Sigmoid colon (tissue), 4 donors: ENCODE data around the gene FBXW11.

Source experiments
- EP300 ChIP-seq, 4 donors: sonication (generic); formaldehyde crosslinking; IDR thresholded peaks; one replicate each; pipeline ENCODE4 v1.6.1; 2017; ENCODE audit warnings: antibody characterized with exemption in 4 of 4
- POLR2A ChIP-seq, 2 donors: fragments of 450-650 bp; IDR thresholded peaks; one replicate each; pipeline ENCODE4 v1.6.1; 2016; ENCODE audit warnings: antibody characterized with exemption in 2 of 2, mild to moderate bottlenecking in 2 of 2, moderate library complexity in 2 of 2
- POLR2AphosphoS5 ChIP-seq, 4 donors: sonication (generic); formaldehyde crosslinking; IDR thresholded peaks; one replicate each; pipeline ENCODE4 v1.6.1; 2017; ENCODE audit warnings: antibody characterized with exemption in 4 of 4
- TF ChIP-seq, protein P1 (sequence below), 4 experiments: fragments of 450-650 bp in 3 of 4; fragments of 200-600 bp in 1 of 4; IDR thresholded peaks; one replicate each; pipeline ENCODE4 v1.5.1; 2016 to 2019; ENCODE audit warnings: antibody characterized with exemption in 4 of 4, mild to moderate bottlenecking in 3 of 4, moderate library complexity in 2 of 4

- TF ChIP-seq, protein P1, sequence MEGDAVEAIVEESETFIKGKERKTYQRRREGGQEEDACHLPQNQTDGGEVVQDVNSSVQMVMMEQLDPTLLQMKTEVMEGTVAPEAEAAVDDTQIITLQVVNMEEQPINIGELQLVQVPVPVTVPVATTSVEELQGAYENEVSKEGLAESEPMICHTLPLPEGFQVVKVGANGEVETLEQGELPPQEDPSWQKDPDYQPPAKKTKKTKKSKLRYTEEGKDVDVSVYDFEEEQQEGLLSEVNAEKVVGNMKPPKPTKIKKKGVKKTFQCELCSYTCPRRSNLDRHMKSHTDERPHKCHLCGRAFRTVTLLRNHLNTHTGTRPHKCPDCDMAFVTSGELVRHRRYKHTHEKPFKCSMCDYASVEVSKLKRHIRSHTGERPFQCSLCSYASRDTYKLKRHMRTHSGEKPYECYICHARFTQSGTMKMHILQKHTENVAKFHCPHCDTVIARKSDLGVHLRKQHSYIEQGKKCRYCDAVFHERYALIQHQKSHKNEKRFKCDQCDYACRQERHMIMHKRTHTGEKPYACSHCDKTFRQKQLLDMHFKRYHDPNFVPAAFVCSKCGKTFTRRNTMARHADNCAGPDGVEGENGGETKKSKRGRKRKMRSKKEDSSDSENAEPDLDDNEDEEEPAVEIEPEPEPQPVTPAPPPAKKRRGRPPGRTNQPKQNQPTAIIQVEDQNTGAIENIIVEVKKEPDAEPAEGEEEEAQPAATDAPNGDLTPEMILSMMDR (IDR thresholded peaks at IDR 0.05) = no peak
- no peak for TF ChIP-seq EP300 (IDR thresholded peaks at IDR 0.05)
- TF ChIP-seq POLR2AphosphoS5 (IDR thresholded peaks at IDR 0.05) = no peak
- no peak for TF ChIP-seq POLR2A (IDR thresholded peaks at IDR 0.05)
These were observed 149.0 kb downstream of the FBXW11 start for GRCh38 chr5:171857489-171857876.
